ENCODE data around the gene KCNJ14. TPM values are rescaled to one million over a fixed set of nuclear protein-coding genes. Genes with fewer than 3 reads are reported as not detected.

The KCNJ14 gene
- total and polyA plus RNA-seq, 2 of the 4 experiments (the other 2 are of a cell fraction) = 0.18 to 0.39 TPM

- Histone ChIP-seq H2AFZ (replicated peaks; ENCODE audit: low read length, poor library complexity) (no peak overlapping the region), H2AK5ac (ENCODE audit: low read depth, low read length) (no peak overlapping the region), H4K20me1 (ENCODE audit: insufficient read depth, low read length) (peaks cover 51% of the 10 kb centered on the region), H2BK20ac (ENCODE audit: low read depth, low read length) (no peak overlapping the region), H2BK5ac (ENCODE audit: low read depth, low read length, poor library complexity, severe bottlenecking) (no peak overlapping the region), H3K56ac (ENCODE audit: extremely low read depth, insufficient read depth, low read length) (no peak overlapping the region), H3K9ac (ENCODE audit: low read depth, low read length) (no peak overlapping the region), H2AK9ac (replicated peaks; ENCODE audit: low read depth, low read length, poor library complexity) (no peak overlapping the region), H3K9me3 (ENCODE audit: control insufficient read depth, insufficient read depth, low read length) (no peaks in the 10 kb centered on the region), H3K27me3 (ENCODE audit: control insufficient read depth, insufficient read depth, low read length) (no peaks in the 10 kb centered on the region), H2BK120ac (ENCODE audit: low read depth, low read length) (no peak overlapping the region), H4K5ac (ENCODE audit: low read depth, low read length) (no peak overlapping the region), H3K4me2 (ENCODE audit: low read depth, low read length) (no peak overlapping the region), H3K36me3 (ENCODE audit: control insufficient read depth, insufficient read depth, low read length) (peaks cover 76% of the 10 kb centered on the region), H3K14ac (replicated peaks; ENCODE audit: low read depth, low read length) (no peak overlapping the region), H3K4me3 (ENCODE audit: insufficient read depth, low read depth, low read length) (no peak overlapping the region), H3K27ac (ENCODE audit: insufficient read depth, low read length) (no peak overlapping the region), H4K91ac (ENCODE audit: insufficient read depth, low read depth, low read length) (no peak overlapping the region), H3K4ac (ENCODE audit: low read depth, low read length) (no peak overlapping the region), H3K79me1 (ENCODE audit: low read depth in 1 of 2, low read length in 2 of 2) (peaks cover 12 to 55% of the 10 kb centered on the region in 2 experiments), H3K9me1 (ENCODE audit: insufficient read depth, low read length) (peaks cover 11% of the 10 kb centered on the region), H2BK15ac (ENCODE audit: low read depth, low read length) (no peak overlapping the region), H4K8ac (ENCODE audit: low read depth in 2 of 2, low read length in 2 of 2) (no peak overlapping the region), H3K23ac (ENCODE audit: low read depth, low read length) (no peak overlapping the region), H3K18ac (ENCODE audit: low read depth, low read length) (no peak overlapping the region), H3K4me1 (ENCODE audit: control insufficient read depth, insufficient read depth, low read length) (peaks cover 6% of the 10 kb centered on the region; the same call in 1 of the 2 replicates)
- DNase-seq (no peak), ATAC-seq (ENCODE audit: low read depth) (no peak)
- WGBS, 2 experiments (ENCODE audit: extremely low coverage in 2 of 2, insufficient read length in 1 of 2) = 90% methylated on average over 4 of the region's 9 CpGs; no CpG with 5 or more reads in 1 of the 2 experiments
- ChIA-PET CTCF (no interaction called here), POLR2A (ENCODE audit: unreplicated experiment) (no interaction called here)
- intact Hi-C loops (cut with micrococcal nuclease) = no loop called here
- dilution Hi-C loops (cut with HindIII; ENCODE audit: low sequenced_read_pairs, unreplicated experiment) = no loop called here
- TF ChIP-seq MXI1 (IDR thresholded peaks at IDR 0.05; ENCODE audit: borderline replicate concordance, low read depth, low read length) = no peak
- TF ChIP-seq CEBPB (IDR thresholded peaks at IDR 0.05; ENCODE audit: low read depth, low read length) = peak; percentile 61
- no peak for TF ChIP-seq RAD21 (IDR thresholded peaks at IDR 0.05; ENCODE audit: low read length)
- TF ChIP-seq, protein P1, sequence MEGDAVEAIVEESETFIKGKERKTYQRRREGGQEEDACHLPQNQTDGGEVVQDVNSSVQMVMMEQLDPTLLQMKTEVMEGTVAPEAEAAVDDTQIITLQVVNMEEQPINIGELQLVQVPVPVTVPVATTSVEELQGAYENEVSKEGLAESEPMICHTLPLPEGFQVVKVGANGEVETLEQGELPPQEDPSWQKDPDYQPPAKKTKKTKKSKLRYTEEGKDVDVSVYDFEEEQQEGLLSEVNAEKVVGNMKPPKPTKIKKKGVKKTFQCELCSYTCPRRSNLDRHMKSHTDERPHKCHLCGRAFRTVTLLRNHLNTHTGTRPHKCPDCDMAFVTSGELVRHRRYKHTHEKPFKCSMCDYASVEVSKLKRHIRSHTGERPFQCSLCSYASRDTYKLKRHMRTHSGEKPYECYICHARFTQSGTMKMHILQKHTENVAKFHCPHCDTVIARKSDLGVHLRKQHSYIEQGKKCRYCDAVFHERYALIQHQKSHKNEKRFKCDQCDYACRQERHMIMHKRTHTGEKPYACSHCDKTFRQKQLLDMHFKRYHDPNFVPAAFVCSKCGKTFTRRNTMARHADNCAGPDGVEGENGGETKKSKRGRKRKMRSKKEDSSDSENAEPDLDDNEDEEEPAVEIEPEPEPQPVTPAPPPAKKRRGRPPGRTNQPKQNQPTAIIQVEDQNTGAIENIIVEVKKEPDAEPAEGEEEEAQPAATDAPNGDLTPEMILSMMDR (conservative IDR thresholded peaks at IDR 0.05; ENCODE audit: low read depth, low read length) = no peak
- TF ChIP-seq, protein P2, sequence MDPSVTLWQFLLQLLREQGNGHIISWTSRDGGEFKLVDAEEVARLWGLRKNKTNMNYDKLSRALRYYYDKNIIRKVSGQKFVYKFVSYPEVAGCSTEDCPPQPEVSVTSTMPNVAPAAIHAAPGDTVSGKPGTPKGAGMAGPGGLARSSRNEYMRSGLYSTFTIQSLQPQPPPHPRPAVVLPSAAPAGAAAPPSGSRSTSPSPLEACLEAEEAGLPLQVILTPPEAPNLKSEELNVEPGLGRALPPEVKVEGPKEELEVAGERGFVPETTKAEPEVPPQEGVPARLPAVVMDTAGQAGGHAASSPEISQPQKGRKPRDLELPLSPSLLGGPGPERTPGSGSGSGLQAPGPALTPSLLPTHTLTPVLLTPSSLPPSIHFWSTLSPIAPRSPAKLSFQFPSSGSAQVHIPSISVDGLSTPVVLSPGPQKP (IDR thresholded peaks at IDR 0.05; ENCODE audit: borderline replicate concordance, low read depth, low read length) = no peak
- TF ChIP-seq FOS (IDR thresholded peaks at IDR 0.05; ENCODE audit: low read depth, low read length) = no peak
- no TSS peak for BruUV-seq (replicated peaks)
- in situ Hi-C loops (cut with MboI; ENCODE audit: low sequenced_read_pairs) = no loop called here
These were observed 20.8 kb downstream of the KCNJ14 start for GRCh38 chr19:48476176-48476575.

Measured in IMR-90 (cell line).